GM12873 (cell line): ENCODE data around the gene TRAFD1.

ENCODE experiments used
- CTCF ChIP-seq: IDR thresholded peaks from 2 replicates; pipeline ENCODE4 v1.5.1; 2012; ENCODE audit warnings: low read depth, mild to moderate bottlenecking, moderate library complexity, low read length, control low read depth; ENCODE audit not compliant: insufficient read depth; ENCODE audit errors: missing control alignments

TRAFD1 gene

GRCh38 chr12:112159146-112159541 lies 33.8 kb downstream of the TRAFD1 start:
- TF ChIP-seq CTCF, result no peak

- no peak for TF ChIP-seq CTCF
These were observed 35.3 kb downstream of the TRAFD1 start for GRCh38 chr12:112160611-112161010.

GRCh38 chr12:112161711-112162110 lies 36.4 kb downstream of the TRAFD1 start:
- TF ChIP-seq CTCF, result no peak

- no peak for TF ChIP-seq CTCF
These were observed 37.0 kb downstream of the TRAFD1 start for GRCh38 chr12:112162241-112162790.

GRCh38 chr12:112163056-112163455 lies 37.7 kb downstream of the TRAFD1 start:
- TF ChIP-seq CTCF, result no peak

- TF ChIP-seq CTCF, result no peak
These were observed 38.2 kb downstream of the TRAFD1 start for GRCh38 chr12:112163471-112163991.

- TF ChIP-seq CTCF, result no peak
These were observed 38.8 kb downstream of the TRAFD1 start for GRCh38 chr12:112164011-112164660.
